Naive thymus-derived CD4-positive, alpha-beta T cell (primary cell): ENCODE measurements around the gene SLC39A11. TPM values are rescaled to one million over a fixed set of nuclear protein-coding genes. Genes with fewer than 3 reads are reported as not detected.
A peak's percentile ranks its signal among the peaks of the same experiment; 100 is the strongest.

Source experiments
- ATAC-seq: fragments of 150-1000 bp; cut with Tn5 transposase; 2 replicates; pipeline ENCODE4 v1.10.0; 2021; ENCODE audit warnings: mild to moderate bottlenecking, moderate library complexity
- CTCF ChIA-PET: fragments of 350-600 bp; sonication (Branson Sonifier 250); formaldehyde crosslinking; loops from one replicate; lab custom pipeline; 2021; ENCODE audit warnings: antibody characterized with exemption; lab: Charles Lee
- POLR2A ChIA-PET: fragments of 350-600 bp; sonication (Branson Sonifier 250); formaldehyde crosslinking; loops from one replicate; lab custom pipeline; 2021; ENCODE audit warnings: antibody characterized with exemption, inconsistent platforms; lab: Charles Lee
- DNase-seq, 9 donors: peaks; one replicate each; pipeline versions ENCODE4 v3.0.0 to v3.0.0-alpha.2; 2020 to 2022; ENCODE audit warnings: mixed read lengths in 1 of 9
- H3K27ac ChIP-seq: one replicate; pipeline ENCODE4 v1.7.0; 2013; ENCODE audit warnings: mild to moderate bottlenecking, low read depth, low read length, moderate library complexity
- H3K27me3 ChIP-seq, 2 donors: one replicate each; pipeline ENCODE4 v1.7.0; 2013; ENCODE audit warnings: low read length in 2 of 2, mild to moderate bottlenecking in 2 of 2, moderate library complexity in 2 of 2; ENCODE audit not compliant: control insufficient read depth in 2 of 2, insufficient read depth in 2 of 2
- H3K36me3 ChIP-seq, 3 experiments: 1 replicate in 2 of 3; 2 replicates in 1 of 3; pipeline ENCODE4 v1.7.0; 2013; ENCODE audit warnings: low read length in 3 of 3, mild to moderate bottlenecking in 3 of 3, moderate library complexity in 1 of 3; ENCODE audit not compliant: insufficient read depth in 3 of 3, control insufficient read depth in 2 of 3
- H3K4me1 ChIP-seq, 2 donors: one replicate each; pipeline ENCODE4 v1.7.0; 2013; ENCODE audit warnings: low read length in 2 of 2, mild to moderate bottlenecking in 2 of 2, moderate library complexity in 1 of 2; ENCODE audit not compliant: control insufficient read depth in 2 of 2, insufficient read depth in 2 of 2
- H3K4me3 ChIP-seq: 2 replicates; pipeline ENCODE4 v1.7.0; 2013; ENCODE audit warnings: mild to moderate bottlenecking, low read length
- H3K9me3 ChIP-seq, 3 experiments: 1 replicate in 2 of 3; 2 replicates in 1 of 3; pipeline ENCODE4 v1.7.0; 2013; ENCODE audit warnings: low read length in 3 of 3; ENCODE audit not compliant: control insufficient read depth in 2 of 3
- H3K27ac Mint-ChIP-seq, 9 donors: one replicate each; pipeline ENCODE4 v1.8.0; 2020 to 2022; ENCODE audit warnings: mixed read lengths in 9 of 9, mild to moderate bottlenecking in 8 of 9, moderate library complexity in 5 of 9, inconsistent platforms in 2 of 9
- H3K27me3 Mint-ChIP-seq, 5 donors: one replicate each; pipeline ENCODE4 v1.8.0; 2021 to 2022; ENCODE audit warnings: mixed read lengths in 5 of 5, mild to moderate bottlenecking in 1 of 5
- H3K36me3 Mint-ChIP-seq, 5 donors: one replicate each; pipeline ENCODE4 v1.8.0; 2020 to 2022; ENCODE audit warnings: mixed read lengths in 5 of 5, mild to moderate bottlenecking in 3 of 5, inconsistent platforms in 1 of 5
- H3K4me1 Mint-ChIP-seq, 7 donors: one replicate each; pipeline ENCODE4 v1.8.0; 2020 to 2022; ENCODE audit warnings: mixed read lengths in 7 of 7, mild to moderate bottlenecking in 3 of 7, inconsistent platforms in 1 of 7
- H3K4me3 Mint-ChIP-seq, 10 donors: one replicate each; pipeline ENCODE4 v1.8.0; 2020 to 2022; ENCODE audit warnings: mild to moderate bottlenecking in 10 of 10, mixed read lengths in 10 of 10, moderate library complexity in 6 of 10, inconsistent platforms in 2 of 10
- H3K9me3 Mint-ChIP-seq, 11 donors: one replicate each; pipeline ENCODE4 v1.8.0; 2020 to 2022; ENCODE audit warnings: mixed read lengths in 11 of 11, mild to moderate bottlenecking in 4 of 11, inconsistent platforms in 1 of 11, moderate library complexity in 1 of 11
- intact Hi-C, 2 donors: fragments of 100-400 bp; cut with micrococcal nuclease; formaldehyde crosslinking; loops; one replicate each; pipeline ENCODE4 v1.15.1; 2023
- polyA plus RNA-seq, 2 donors: library from polyadenylated mRNA; unstranded; fragments of 300-500 nt; fragmentation: Illumina TruSeq; gene quantifications; one replicate each; pipeline ENCODE4 v1.2.3, GENCODE V29; 2021
- total RNA-seq, 6 experiments: library from RNA in 5 of 6; stranded (reverse) in 5 of 6; gene quantifications; 1 replicate in 5 of 6; 2 replicates in 1 of 6; pipeline ENCODE4 v1.2.3 and lab custom pipeline; 2021 to 2026

The SLC39A11 gene
- total and polyA plus RNA-seq, 7 experiments from 2014 or later: 8.5 to 36.7 (median 19.8) TPM

- Mint-ChIP-seq H3K27ac (no peak overlapping the region), H3K36me3 (peaks cover 0 to 33% (median 23%) of the 10 kb centered on the region in 5 donors), H3K27me3 (no peaks in the 10 kb centered on the region), H3K4me1 (peaks cover 5 to 21% (median 12%) of the 10 kb centered on the region in 7 donors), H3K9me3 (peaks cover 0 to 7% (median 2%) of the 10 kb centered on the region in 11 donors), H3K4me3 (no peak overlapping the region)
- H3K36me3 ChIP-seq: no peaks in the 10 kb centered on the region
- H3K27me3 ChIP-seq: no peaks in the 10 kb centered on the region
- H3K27ac ChIP-seq: no peak overlapping the region
- intact Hi-C loops: no loop called here
- POLR2A ChIA-PET: no interaction called here
- CTCF ChIA-PET: no interaction called here
- H3K9me3 ChIP-seq: no peaks in the 10 kb centered on the region
- ATAC-seq (no peak), DNase-seq (no peak)
- no peak overlapping the region for H3K4me3 ChIP-seq
- H3K4me1 ChIP-seq: no peaks in the 10 kb centered on the region
Observed at GRCh38 chr17:72975509-72975908, 117.0 kb downstream of the SLC39A11 start.

GRCh38 chr17:72974605-72975232, 117.8 kb downstream of the SLC39A11 start:
- no peaks in the 10 kb centered on the region for H3K9me3 ChIP-seq
- H3K27me3 Mint-ChIP-seq: no peaks in the 10 kb centered on the region
- CTCF ChIA-PET: interaction anchor here (0.6 kb wide), 1 partner anchor 1627 kb away, joined by 3 read pairs; no protein-coding TSS in a partner anchor
- H3K4me3 ChIP-seq: no peak overlapping the region
- no peak overlapping the region for H3K27ac Mint-ChIP-seq
- no peak for ATAC-seq
- H3K4me1 ChIP-seq: no peaks in the 10 kb centered on the region
- H3K4me3 Mint-ChIP-seq: no peak overlapping the region
- H3K4me1 Mint-ChIP-seq: peaks cover 5 to 18% (median 10%) of the 10 kb centered on the region in 7 donors
- H3K36me3 Mint-ChIP-seq: peaks cover 0 to 30% (median 16%) of the 10 kb centered on the region in 5 donors
- no peaks in the 10 kb centered on the region for H3K36me3 ChIP-seq
- DNase-seq: no peak
- peaks cover 0 to 7% (median 2%) of the 10 kb centered on the region in 11 donors for H3K9me3 Mint-ChIP-seq
- intact Hi-C loops: no loop called here
- POLR2A ChIA-PET: no interaction called here
- H3K27ac ChIP-seq: no peak overlapping the region
- H3K27me3 ChIP-seq: no peaks in the 10 kb centered on the region

GRCh38 chr17:72972263-72972951, 120.1 kb downstream of the SLC39A11 start:
- Histone ChIP-seq H3K4me3 (no peak overlapping the region), H3K36me3 (no peaks in the 10 kb centered on the region), H3K27ac (no peak overlapping the region), H3K9me3 (no peaks in the 10 kb centered on the region), H3K4me1 (no peaks in the 10 kb centered on the region), H3K27me3 (no peaks in the 10 kb centered on the region)
- DNase-seq (no peak), ATAC-seq (no peak)
- Mint-ChIP-seq H3K4me1 (peaks cover 0 to 10% (median 5%) of the 10 kb centered on the region in 7 donors), H3K4me3 (no peak overlapping the region), H3K27ac (no peak overlapping the region), H3K27me3 (no peaks in the 10 kb centered on the region), H3K36me3 (peaks cover 0 to 24% (median 9%) of the 10 kb centered on the region in 5 donors), H3K9me3 (peaks cover 0 to 6% (median 2%) of the 10 kb centered on the region in 11 donors)
- POLR2A ChIA-PET: no interaction called here
- CTCF ChIA-PET: no interaction called here
- intact Hi-C loops: no loop called here

GRCh38 chr17:72971226-72971880, 121.1 kb downstream of the SLC39A11 start:
- H3K4me1 Mint-ChIP-seq: peaks cover 0 to 9% (median 5%) of the 10 kb centered on the region in 7 donors
- intact Hi-C loops: no loop called here
- no peak for ATAC-seq
- DNase-seq: no peak
- ChIA-PET CTCF (no interaction called here), POLR2A (no interaction called here)
- H3K4me3 ChIP-seq: no peak overlapping the region
- no peaks in the 10 kb centered on the region for H3K27me3 ChIP-seq
- H3K9me3 Mint-ChIP-seq: peaks cover 0 to 6% (median 1%) of the 10 kb centered on the region in 11 donors
- H3K4me3 Mint-ChIP-seq: no peak overlapping the region
- no peak overlapping the region for H3K27ac ChIP-seq
- H3K4me1 ChIP-seq: no peaks in the 10 kb centered on the region
- peaks cover 0 to 20% (median 7%) of the 10 kb centered on the region in 5 donors for H3K36me3 Mint-ChIP-seq
- no peak overlapping the region for H3K27ac Mint-ChIP-seq
- H3K27me3 Mint-ChIP-seq: no peaks in the 10 kb centered on the region
- H3K36me3 ChIP-seq: no peaks in the 10 kb centered on the region
- no peaks in the 10 kb centered on the region for H3K9me3 ChIP-seq

- CTCF ChIA-PET: no interaction called here
- no peak overlapping the region for H3K27ac Mint-ChIP-seq
Observed at GRCh38 chr17:72970797-72971196, 121.7 kb downstream of the SLC39A11 start.

GRCh38 chr17:72970246-72970645, 122.2 kb downstream of the SLC39A11 start:
- CTCF ChIA-PET: no interaction called here
- DNase-seq (no peak), ATAC-seq (no peak)
- Histone ChIP-seq H3K27me3 (no peaks in the 10 kb centered on the region), H3K36me3 (no peaks in the 10 kb centered on the region), H3K4me1 (no peaks in the 10 kb centered on the region), H3K9me3 (no peaks in the 10 kb centered on the region), H3K4me3 (no peak overlapping the region), H3K27ac (no peak overlapping the region)
- H3K4me3 Mint-ChIP-seq: no peak overlapping the region
- POLR2A ChIA-PET: no interaction called here
- H3K27ac Mint-ChIP-seq: peak overlapping the region in 2 of 9 donors; percentile 23 to 38
- H3K36me3 Mint-ChIP-seq: peaks cover 0 to 17% (median 0%) of the 10 kb centered on the region in 5 donors
- peaks cover 0 to 9% (median 5%) of the 10 kb centered on the region in 7 donors for H3K4me1 Mint-ChIP-seq
- intact Hi-C loops: no loop called here
- no peaks in the 10 kb centered on the region for H3K27me3 Mint-ChIP-seq
- H3K9me3 Mint-ChIP-seq: peaks cover 0 to 1% (median 0%) of the 10 kb centered on the region in 11 donors

More at GRCh38 chr17:72970797-72971196, 121.7 kb downstream of the SLC39A11 start:
- Histone ChIP-seq H3K27ac (no peak overlapping the region), H3K9me3 (no peaks in the 10 kb centered on the region), H3K4me3 (no peak overlapping the region), H3K4me1 (no peaks in the 10 kb centered on the region), H3K27me3 (no peaks in the 10 kb centered on the region), H3K36me3 (no peaks in the 10 kb centered on the region)
- H3K4me3 Mint-ChIP-seq: no peak overlapping the region
- peaks cover 0 to 4% (median 0%) of the 10 kb centered on the region in 11 donors for H3K9me3 Mint-ChIP-seq
- peaks cover 0 to 9% (median 5%) of the 10 kb centered on the region in 7 donors for H3K4me1 Mint-ChIP-seq
- no peak for DNase-seq
- POLR2A ChIA-PET: no interaction called here
- intact Hi-C loops: no loop called here
- no peaks in the 10 kb centered on the region for H3K27me3 Mint-ChIP-seq
- H3K36me3 Mint-ChIP-seq: peaks cover 0 to 17% (median 4%) of the 10 kb centered on the region in 5 donors
- no peak for ATAC-seq
